ENCODE data around the gene TMEM242.
"Not testable (repeated sequence)": the region's sequence is repeated elsewhere in the genome, so short reads cannot be mapped to it uniquely, and the experiment has no call there.

Gene TMEM242

GRCh38 chr6:157325069-157325805, 1.9 kb upstream of the TMEM242 start:
- DNase-seq (ENCODE audit: low spot score), result no peak
- no peak for FAIRE-seq

DNA sequence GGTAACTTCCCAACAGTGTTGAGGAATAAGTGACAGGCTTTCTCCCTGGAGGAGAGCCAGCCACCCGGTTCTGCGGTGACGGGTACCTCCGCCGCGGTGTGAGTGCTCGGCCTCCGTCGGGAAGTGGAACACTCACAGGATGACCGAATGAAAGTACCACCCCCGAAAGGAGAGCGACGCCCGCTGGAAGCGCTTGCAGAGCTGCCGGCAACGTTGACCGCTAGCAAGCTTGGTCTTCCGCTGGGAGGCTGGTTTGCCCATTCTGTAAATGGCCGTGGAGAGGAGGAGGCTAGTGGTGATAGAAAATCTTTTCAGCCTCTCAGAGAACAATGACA, 614 bp upstream of the TMEM242 start:
- FAIRE-seq (no peak), DNase-seq (ENCODE audit: low spot score) (peak; percentile 73)

GRCh38 chr6:157322792-157323254, 496 bp downstream of the TMEM242 start:
- peak; percentile 88 for DNase-seq (ENCODE audit: low spot score)
- FAIRE-seq, result no peak

- DNase-seq (ENCODE audit: low spot score) (peak; percentile 79), FAIRE-seq (no peak)
Measured at GRCh38 chr6:157316871-157317814, 6.2 kb downstream of the TMEM242 start.

DNA sequence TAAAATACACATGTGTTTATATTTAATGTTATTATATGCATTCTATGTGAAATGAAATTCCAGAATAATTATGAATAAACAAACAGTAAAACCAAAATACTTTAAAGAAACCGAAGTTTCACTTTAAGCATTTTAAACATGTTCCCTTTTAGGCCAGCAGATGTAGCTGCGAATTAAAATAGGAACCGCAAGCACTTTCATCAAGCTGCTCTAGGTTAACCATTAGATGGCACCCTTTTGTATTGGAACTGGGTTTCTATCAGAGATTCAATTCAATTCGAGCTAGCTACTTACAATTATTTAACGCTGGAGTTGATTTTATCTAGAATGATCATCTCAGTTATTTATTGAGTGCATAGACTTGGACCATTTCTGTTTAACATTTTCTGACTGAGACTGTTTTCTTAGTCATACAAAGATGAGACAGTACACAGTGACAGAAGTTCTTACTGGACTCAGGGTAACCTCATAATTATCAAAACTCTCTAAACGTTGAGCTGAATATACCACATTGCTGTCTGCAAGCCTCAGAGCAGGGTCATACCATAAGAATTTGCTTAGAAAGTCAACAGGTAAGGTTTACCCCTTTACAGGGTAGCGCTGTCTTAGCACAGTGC, 8.5 kb downstream of the TMEM242 start:
- FAIRE-seq (no peak), DNase-seq (ENCODE audit: low spot score) (peak; percentile 56)

DNA sequence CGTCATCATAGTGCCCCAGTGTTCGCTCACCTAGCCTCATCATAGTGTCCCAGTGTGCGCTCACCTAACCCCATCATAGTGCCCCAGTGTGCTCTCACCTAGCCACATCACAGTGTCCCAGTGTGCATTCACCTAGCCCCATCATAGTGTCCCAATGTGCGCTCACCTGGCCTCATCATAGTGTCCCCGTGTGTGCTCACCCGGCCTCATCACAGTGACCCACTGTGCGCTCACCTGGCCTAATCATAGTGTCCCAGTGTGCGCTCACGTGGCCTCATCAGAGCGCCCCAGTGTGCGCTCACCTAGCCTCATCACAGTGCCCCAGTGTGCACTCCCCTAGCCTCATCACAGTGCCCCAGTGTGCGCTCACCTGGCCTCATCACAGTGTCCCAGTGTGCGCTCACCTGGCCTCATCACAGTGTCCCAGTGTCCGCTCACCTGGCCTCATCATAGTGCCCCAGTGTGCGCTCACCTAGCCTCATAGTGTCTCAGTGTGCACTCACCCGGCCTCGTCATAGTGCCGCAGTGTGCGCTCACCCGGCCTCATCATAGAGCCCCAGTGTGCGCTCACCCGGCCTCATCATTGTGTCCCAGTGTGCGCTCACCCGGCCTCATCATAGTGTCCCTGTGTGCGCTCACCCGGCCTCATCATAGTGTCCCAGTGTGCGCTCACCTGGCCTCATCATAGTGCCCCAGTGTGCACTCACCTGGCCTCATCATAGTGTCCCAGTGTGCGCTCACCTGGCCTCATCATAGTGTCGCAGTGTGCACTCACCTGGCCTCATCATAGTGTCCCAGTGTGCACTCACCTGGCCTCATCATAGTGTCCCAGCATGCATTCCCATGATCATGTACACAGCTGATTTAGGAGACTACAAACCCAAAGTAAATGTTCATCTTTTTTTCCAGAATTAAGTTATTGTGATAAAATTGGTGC, 9.5 kb downstream of the TMEM242 start:
- FAIRE-seq, result peak; percentile 85

GRCh38 chr6:157312757-157313156, 10.6 kb downstream of the TMEM242 start:
- FAIRE-seq, result peak; percentile 99
- DNase-seq (ENCODE audit: low spot score), result no peak

More for the DNA sequence above, 9.5 kb downstream of the TMEM242 start:
- DNase-seq (ENCODE audit: low spot score), result no peak

GRCh38 chr6:157310693-157311092, 12.6 kb downstream of the TMEM242 start:
- FAIRE-seq, result peak; percentile 95
- not testable (repeated sequence) for DNase-seq (ENCODE audit: low spot score)

- FAIRE-seq, result no peak
- no peak for DNase-seq (ENCODE audit: low spot score)
Measured at GRCh38 chr6:157307661-157308060, 15.7 kb downstream of the TMEM242 start.

- FAIRE-seq, result no peak
- DNase-seq (ENCODE audit: low spot score), result no peak
Measured at GRCh38 chr6:157305670-157306653, 17.4 kb downstream of the TMEM242 start.

DNA sequence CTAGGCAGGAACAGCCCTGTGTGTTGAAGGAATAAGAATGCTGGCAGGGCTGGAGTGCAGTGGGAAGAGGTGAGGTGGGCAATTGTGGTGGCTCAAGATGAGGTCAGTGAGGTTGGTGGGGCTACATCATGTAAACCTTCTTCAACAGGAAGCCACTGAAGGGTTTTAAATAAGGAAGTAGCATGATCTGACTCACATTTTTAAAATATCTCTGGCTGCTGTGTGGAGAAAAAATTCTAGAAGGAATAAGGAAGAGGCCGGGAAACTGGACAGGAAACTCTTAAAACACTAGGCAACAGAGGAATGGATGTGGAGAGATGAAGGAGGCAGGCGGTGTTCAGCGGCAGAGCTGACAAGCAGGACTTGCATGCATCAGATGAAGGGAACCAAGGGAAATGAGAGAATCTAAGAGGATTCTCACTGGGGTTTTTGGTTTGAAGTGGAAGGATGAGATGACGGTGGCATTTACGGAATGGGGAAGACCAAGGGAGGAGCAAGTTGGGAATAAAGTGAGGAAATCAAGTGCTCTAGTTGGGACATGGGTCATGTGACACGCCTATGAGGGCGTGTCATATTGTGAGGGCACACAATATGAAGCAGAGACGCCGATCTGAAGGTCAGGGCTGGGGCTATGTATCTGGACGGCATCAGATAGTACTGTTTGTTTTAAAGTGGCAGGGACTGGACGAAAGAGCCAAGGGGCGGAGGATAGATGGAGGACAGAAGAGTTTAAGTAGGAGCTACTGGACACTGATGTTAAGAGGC, 18.2 kb downstream of the TMEM242 start:
- DNase-seq (ENCODE audit: low spot score) (no peak), FAIRE-seq (no peak)

GRCh38 chr6:157302736-157303135, 20.6 kb downstream of the TMEM242 start:
- FAIRE-seq (no peak), DNase-seq (ENCODE audit: low spot score) (no peak)

GRCh38 chr6:157300436-157300835, 22.9 kb downstream of the TMEM242 start:
- FAIRE-seq (no peak), DNase-seq (ENCODE audit: low spot score) (no peak)

DNA sequence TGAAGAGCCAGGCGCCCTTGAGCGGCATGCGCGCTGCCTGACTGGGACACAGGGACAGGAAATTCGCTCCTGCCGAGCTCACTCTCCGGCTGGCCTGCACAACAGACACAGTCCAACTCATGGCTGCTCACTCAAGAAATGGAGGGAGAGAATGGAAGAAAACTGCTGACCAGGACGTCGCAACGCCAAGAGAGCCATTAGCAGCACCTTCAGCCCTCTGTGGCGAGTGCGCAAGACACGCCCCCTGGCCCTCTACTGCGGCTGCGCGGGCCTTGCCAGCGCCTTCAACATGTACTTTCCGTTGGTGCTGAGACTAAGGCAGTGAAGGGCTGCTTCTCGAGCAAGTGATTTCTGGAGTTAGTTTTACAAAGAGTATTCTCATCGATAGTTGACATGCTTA, 23.3 kb downstream of the TMEM242 start:
- no peak for FAIRE-seq
- no peak for DNase-seq (ENCODE audit: low spot score)

DNA sequence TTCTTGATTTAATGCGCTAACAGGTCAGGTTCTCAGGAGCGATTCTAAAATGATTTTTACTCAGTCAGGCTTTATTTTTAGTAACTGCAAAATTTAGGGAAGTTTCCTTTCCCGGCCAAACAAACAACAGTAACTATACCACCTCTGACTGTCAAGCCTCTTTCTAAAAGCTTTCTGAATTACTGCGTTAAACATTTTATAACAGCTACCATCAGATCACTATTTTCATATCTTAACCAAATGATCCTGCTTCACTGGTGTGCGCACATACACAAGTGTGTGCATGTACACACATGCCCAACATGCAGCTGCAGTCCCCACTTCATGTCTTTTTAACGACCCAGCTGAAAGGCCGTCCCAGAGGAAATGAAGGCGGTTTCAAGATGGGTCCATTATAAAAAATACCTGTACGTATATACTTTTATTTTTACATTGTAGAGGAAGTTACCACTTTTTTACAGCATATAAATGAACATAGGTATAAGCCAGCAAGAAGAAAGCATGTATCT, 25.0 kb downstream of the TMEM242 start:
- no peak for FAIRE-seq
- DNase-seq (ENCODE audit: low spot score), result no peak

- no peak for FAIRE-seq
- no peak for DNase-seq (ENCODE audit: low spot score)
Measured at GRCh38 chr6:157294654-157295053, 28.7 kb downstream of the TMEM242 start.

DNA sequence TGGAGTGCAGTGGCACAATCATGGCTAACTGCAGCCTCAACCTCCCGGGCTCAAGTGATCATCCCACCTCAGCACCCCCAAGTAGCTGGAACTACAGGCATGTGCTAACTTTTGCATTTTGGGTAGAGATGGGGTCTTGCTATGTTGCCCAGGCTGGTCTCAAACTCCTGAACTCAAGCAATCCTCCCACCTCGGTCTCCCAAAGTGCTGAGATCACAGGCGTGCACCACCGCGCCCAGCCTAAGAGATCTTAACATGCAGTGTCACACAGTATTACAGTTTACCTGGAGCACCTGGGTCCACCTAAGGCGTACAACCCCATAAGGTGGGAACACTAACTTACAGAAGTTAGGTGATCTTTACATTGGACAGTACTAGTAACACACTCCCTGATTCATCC, 29.5 kb downstream of the TMEM242 start:
- FAIRE-seq (no peak), DNase-seq (ENCODE audit: low spot score) (no peak)

DNA sequence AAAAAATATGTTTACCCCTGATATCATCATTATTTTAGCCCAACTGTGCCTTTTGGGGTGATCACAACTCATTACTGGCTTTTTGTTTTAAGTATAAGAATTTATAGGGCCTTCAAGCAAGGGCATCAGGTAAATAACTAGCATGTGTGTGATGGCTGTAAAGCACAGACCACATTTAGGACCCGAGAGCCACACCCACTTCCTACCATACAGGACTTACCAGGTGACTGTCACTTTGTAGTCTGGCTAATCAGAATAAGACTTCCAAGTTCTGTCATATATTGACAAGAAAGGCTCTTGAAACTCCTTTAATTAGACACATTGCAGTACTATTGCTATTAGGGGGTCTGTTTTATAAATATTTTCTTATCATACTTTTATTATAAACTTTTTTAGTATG, 31.1 kb downstream of the TMEM242 start:
- FAIRE-seq (no peak), DNase-seq (ENCODE audit: low spot score) (no peak)

DNA sequence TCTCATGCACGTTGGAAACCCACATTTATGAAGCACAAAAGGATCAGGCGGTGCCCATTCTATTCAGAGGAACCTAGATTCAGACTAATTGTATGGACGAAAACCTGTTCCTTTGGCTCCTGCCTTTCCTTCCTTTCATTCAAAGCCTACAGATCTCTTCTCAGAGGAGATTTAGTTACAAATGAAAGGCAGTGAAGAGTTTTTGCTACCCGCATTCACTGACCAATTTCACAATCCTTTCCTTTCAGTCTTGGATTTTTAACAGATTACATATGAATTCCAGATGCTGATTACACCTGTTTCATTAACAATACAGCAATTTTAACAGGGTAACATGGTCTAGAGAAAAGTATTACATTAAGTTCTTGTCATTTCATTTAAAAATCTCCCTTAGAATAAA, 32.0 kb downstream of the TMEM242 start:
- DNase-seq (ENCODE audit: low spot score) (no peak), FAIRE-seq (no peak)

Measured in urothelium cell line (cell line).